ENCODE results near the gene RAB20. TPM values are rescaled to one million over a fixed set of nuclear protein-coding genes. Genes with fewer than 3 reads are reported as not detected.
A peak's percentile ranks its signal among the peaks of the same experiment; 100 is the strongest.

Gene RAB20
- total and polyA plus RNA-seq, 4 donors: 9.8 to 36.9 (median 25.2) TPM

DNA sequence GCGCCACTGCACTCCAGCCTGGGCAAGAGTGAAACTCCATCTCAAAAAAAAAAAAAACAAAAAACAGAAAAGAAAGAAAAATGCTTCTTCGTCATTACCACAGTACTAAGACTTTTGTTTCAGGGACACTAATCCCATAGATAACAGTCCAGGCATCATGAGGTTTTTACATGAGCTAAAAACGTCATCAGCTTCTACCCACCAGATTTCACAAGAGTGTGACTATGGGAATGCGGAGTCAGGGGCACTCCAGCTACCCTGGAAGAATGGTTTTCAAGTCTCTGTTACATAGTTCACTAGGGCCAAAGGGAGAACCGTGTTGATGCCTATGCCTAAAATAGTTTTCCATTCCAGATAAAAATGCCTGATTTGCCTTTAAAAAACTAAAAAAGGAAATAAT, 33.2 kb downstream of the RAB20 start (continued):
- no peak for TF ChIP-seq NR2F2 (IDR thresholded peaks at IDR 0.05)

DNA sequence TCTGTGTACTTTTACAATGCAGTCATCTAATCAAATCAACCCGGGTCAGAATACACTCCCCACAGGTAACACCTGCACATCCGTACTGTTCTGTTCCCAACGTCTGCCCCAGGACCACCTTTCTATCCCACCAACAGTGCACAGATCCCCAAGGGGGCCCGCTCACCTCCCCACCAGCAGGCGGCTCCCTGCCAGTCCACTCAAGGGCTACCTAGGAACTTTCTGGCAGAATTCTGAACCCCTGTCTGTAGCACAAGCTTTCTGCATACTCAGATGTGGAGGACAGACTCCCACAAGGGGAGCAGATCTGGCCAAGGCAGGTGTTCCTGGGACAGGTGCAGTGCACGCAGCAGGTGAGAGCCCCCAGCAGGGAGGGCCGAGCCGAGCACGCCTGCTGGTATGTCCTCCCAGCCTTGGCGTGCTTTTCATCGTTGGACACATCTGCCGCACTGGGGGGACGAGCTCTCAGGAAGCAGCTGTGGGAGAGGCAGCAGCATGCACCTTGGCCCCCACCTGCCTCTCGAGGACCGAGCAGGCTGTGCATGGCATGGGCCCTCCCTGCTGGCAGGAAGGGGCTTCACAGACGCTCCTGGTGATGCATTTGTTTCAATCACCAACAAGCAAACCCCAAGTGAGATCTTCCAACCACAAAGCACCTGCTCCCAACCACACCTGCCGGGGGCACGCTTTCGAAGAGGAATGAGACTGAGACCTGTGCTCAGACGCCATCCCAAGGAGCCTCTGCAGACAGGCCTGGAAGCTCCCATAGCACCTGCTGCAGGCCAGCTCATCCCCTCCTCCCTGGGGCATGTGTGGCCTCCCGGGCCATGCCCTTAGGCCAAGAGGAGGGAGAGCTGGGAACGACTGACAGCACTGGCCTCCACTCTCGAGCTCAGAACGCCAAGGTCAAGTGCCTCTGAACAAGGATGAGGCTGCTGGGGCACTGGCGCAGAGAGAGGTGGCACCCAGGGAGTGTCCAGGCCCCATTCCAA, 35.9 kb downstream of the RAB20 start:
- no peak overlapping the region for H3K4me3 ChIP-seq (ENCODE audit: low read depth in 1 of 3, low read length in 3 of 3)
- DNase-seq (ENCODE audit: low spot score): no peak
- WGBS: 52% methylated on average over 25 of the region's 25 CpGs
- TF ChIP-seq, protein P1, sequence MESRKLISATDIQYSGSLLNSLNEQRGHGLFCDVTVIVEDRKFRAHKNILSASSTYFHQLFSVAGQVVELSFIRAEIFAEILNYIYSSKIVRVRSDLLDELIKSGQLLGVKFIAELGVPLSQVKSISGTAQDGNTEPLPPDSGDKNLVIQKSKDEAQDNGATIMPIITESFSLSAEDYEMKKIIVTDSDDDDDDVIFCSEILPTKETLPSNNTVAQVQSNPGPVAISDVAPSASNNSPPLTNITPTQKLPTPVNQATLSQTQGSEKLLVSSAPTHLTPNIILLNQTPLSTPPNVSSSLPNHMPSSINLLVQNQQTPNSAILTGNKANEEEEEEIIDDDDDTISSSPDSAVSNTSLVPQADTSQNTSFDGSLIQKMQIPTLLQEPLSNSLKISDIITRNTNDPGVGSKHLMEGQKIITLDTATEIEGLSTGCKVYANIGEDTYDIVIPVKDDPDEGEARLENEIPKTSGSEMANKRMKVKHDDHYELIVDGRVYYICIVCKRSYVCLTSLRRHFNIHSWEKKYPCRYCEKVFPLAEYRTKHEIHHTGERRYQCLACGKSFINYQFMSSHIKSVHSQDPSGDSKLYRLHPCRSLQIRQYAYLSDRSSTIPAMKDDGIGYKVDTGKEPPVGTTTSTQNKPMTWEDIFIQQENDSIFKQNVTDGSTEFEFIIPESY (IDR thresholded peaks at IDR 0.05): no peak
- TF ChIP-seq HNF4A (conservative IDR thresholded peaks at IDR 0.05) (peak in 1 of 2 donors; percentile 24), TAF1 (conservative IDR thresholded peaks at IDR 0.05) (no peak), RXRA (IDR thresholded peaks at IDR 0.05) (peak in 1 of 2 donors; percentile 34)
- TF ChIP-seq, protein P2, sequence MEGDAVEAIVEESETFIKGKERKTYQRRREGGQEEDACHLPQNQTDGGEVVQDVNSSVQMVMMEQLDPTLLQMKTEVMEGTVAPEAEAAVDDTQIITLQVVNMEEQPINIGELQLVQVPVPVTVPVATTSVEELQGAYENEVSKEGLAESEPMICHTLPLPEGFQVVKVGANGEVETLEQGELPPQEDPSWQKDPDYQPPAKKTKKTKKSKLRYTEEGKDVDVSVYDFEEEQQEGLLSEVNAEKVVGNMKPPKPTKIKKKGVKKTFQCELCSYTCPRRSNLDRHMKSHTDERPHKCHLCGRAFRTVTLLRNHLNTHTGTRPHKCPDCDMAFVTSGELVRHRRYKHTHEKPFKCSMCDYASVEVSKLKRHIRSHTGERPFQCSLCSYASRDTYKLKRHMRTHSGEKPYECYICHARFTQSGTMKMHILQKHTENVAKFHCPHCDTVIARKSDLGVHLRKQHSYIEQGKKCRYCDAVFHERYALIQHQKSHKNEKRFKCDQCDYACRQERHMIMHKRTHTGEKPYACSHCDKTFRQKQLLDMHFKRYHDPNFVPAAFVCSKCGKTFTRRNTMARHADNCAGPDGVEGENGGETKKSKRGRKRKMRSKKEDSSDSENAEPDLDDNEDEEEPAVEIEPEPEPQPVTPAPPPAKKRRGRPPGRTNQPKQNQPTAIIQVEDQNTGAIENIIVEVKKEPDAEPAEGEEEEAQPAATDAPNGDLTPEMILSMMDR (IDR thresholded peaks at IDR 0.05; ENCODE audit: low read depth, low read length, missing input control): no peak
- H3K9ac ChIP-seq (ENCODE audit: low read depth in 1 of 2, low read length in 2 of 2): peak overlapping the region; percentile 23 to 67
- peaks cover 42 to 91% (median 82%) of the 10 kb centered on the region in 4 donors for H3K4me1 ChIP-seq (ENCODE audit: control insufficient read depth in 4 of 4, insufficient read depth in 4 of 4, low read length in 3 of 4)
- peaks cover 0 to 4% (median 0%) of the 10 kb centered on the region in 4 donors for H3K36me3 ChIP-seq (ENCODE audit: control insufficient read depth in 4 of 4, insufficient read depth in 3 of 4, low read depth in 1 of 4, low read length in 3 of 4)
- no peaks in the 10 kb centered on the region for H3K9me3 ChIP-seq (ENCODE audit: control insufficient read depth in 4 of 4, low read length in 3 of 4)
- no peaks in the 10 kb centered on the region for H3K27me3 ChIP-seq (ENCODE audit: control insufficient read depth in 4 of 4, insufficient read depth in 4 of 4, low read length in 3 of 4)
- peak overlapping the region; percentile 78 to 83 for H3K27ac ChIP-seq (ENCODE audit: low read depth in 1 of 2, low read length in 2 of 2)

DNA sequence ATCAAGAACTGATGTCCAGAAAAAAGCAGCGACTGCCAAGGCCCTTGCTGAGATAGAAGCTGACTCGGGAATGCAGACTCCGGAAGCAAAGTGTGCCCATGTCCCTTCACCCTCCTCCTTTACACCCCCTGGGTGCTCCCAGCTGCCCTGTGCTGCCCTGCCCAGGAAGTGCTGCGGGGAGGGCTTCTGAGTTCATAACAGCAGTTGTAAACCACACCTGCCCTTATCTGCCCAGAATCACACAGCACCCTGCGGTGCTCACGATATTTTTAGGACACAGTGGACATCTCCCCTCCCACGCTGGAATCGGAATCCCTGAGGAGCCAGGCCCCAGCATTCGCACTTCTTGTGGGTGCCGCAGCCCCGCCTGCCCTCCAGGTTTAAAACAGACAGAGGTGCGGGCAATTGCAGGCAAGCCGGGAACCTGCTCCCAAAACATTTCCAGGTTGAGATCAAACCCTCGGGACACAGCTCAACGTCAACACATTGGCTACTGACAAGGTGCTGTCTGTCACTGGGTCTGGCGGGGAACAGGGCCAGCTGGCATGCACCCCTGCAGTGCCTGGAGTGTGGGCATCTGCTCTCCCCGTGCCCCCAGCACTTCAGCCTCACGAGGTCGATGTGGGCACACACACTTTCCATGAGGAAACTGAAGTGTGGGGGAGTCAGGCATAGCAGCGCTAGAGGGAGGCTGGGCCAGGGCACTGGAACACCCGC, 36.8 kb downstream of the RAB20 start:
- Histone ChIP-seq H3K36me3 (ENCODE audit: control insufficient read depth in 4 of 4, insufficient read depth in 3 of 4, low read depth in 1 of 4, low read length in 3 of 4) (peaks cover 0 to 4% (median 0%) of the 10 kb centered on the region in 4 donors), H3K27me3 (ENCODE audit: control insufficient read depth in 4 of 4, insufficient read depth in 4 of 4, low read length in 3 of 4) (no peaks in the 10 kb centered on the region), H3K4me3 (ENCODE audit: low read depth in 1 of 3, low read length in 3 of 3) (peak overlapping the region in 1 of 3 donors; percentile 10), H3K9me3 (ENCODE audit: control insufficient read depth in 4 of 4, low read length in 3 of 4) (no peaks in the 10 kb centered on the region), H3K4me1 (ENCODE audit: control insufficient read depth in 4 of 4, insufficient read depth in 4 of 4, low read length in 3 of 4) (peaks cover 40 to 90% (median 85%) of the 10 kb centered on the region in 4 donors), H3K9ac (ENCODE audit: low read depth in 1 of 2, low read length in 2 of 2) (peak overlapping the region in 1 of 2 donors; percentile 23), H3K27ac (ENCODE audit: low read depth in 1 of 2, low read length in 2 of 2) (peak overlapping the region; percentile 78 to 83)
- 19% methylated on average over 21 of the region's 21 CpGs for WGBS
- DNase-seq (ENCODE audit: low spot score): no peak
- TF ChIP-seq, protein P3, sequence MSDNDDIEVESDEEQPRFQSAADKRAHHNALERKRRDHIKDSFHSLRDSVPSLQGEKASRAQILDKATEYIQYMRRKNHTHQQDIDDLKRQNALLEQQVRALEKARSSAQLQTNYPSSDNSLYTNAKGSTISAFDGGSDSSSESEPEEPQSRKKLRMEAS (IDR thresholded peaks at IDR 0.05): no peak
- TF ChIP-seq TAF1 (conservative IDR thresholded peaks at IDR 0.05) (peak; percentile 16), RXRA (IDR thresholded peaks at IDR 0.05) (peak; percentile 72 to 78), SP1 (IDR thresholded peaks at IDR 0.05) (peak; percentile 78), JUND (IDR thresholded peaks at IDR 0.05) (no peak), NR2F2 (IDR thresholded peaks at IDR 0.05) (peak; percentile 9), RAD21 (IDR thresholded peaks at IDR 0.05) (peak; percentile 2 to 43), HNF4A (conservative IDR thresholded peaks at IDR 0.05) (peak; percentile 42 to 58), FOXA2 (IDR thresholded peaks at IDR 0.05) (peak; percentile 25), YY1 (IDR thresholded peaks at IDR 0.05) (peak; percentile 39)
- TF ChIP-seq, protein P2 (IDR thresholded peaks at IDR 0.05; ENCODE audit: low read depth, low read length, missing input control): no peak
- TF ChIP-seq, protein P1 (IDR thresholded peaks at IDR 0.05): no peak
- TF ChIP-seq, protein P4, sequence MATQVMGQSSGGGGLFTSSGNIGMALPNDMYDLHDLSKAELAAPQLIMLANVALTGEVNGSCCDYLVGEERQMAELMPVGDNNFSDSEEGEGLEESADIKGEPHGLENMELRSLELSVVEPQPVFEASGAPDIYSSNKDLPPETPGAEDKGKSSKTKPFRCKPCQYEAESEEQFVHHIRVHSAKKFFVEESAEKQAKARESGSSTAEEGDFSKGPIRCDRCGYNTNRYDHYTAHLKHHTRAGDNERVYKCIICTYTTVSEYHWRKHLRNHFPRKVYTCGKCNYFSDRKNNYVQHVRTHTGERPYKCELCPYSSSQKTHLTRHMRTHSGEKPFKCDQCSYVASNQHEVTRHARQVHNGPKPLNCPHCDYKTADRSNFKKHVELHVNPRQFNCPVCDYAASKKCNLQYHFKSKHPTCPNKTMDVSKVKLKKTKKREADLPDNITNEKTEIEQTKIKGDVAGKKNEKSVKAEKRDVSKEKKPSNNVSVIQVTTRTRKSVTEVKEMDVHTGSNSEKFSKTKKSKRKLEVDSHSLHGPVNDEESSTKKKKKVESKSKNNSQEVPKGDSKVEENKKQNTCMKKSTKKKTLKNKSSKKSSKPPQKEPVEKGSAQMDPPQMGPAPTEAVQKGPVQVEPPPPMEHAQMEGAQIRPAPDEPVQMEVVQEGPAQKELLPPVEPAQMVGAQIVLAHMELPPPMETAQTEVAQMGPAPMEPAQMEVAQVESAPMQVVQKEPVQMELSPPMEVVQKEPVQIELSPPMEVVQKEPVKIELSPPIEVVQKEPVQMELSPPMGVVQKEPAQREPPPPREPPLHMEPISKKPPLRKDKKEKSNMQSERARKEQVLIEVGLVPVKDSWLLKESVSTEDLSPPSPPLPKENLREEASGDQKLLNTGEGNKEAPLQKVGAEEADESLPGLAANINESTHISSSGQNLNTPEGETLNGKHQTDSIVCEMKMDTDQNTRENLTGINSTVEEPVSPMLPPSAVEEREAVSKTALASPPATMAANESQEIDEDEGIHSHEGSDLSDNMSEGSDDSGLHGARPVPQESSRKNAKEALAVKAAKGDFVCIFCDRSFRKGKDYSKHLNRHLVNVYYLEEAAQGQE (IDR thresholded peaks at IDR 0.05): peak; percentile 68

Data from liver (tissue), 9 donors.